Left renal pelvis (tissue), 4 donors: Measurements from ENCODE around the gene ALG14. TPM values are rescaled to one million over a fixed set of nuclear protein-coding genes. Genes with fewer than 3 reads are reported as not detected.
"Not testable (repeated sequence)": the region's sequence is repeated elsewhere in the genome, so short reads cannot be mapped to it uniquely, and the experiment has no call there.

ENCODE experiments used
- DNase-seq, 4 donors: peaks; one replicate each; pipeline ENCODE4 v3.0.0-alpha.2; 2013; ENCODE audit warnings: low read depth in 4 of 4, low spot score in 3 of 4
- polyA plus RNA-seq, 4 donors: library from polyadenylated mRNA; unstranded; fragments of 120-200 nt; gene quantifications; one replicate each; pipeline ENCODE4 v1.2.1, GENCODE V29; 2013; ENCODE audit not compliant: insufficient read length in 4 of 4

ALG14 gene, protein sequence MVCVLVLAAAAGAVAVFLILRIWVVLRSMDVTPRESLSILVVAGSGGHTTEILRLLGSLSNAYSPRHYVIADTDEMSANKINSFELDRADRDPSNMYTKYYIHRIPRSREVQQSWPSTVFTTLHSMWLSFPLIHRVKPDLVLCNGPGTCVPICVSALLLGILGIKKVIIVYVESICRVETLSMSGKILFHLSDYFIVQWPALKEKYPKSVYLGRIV
- polyA plus RNA-seq = 10 to 100 TPM; 11.0 to 18.1 (median 13.3) TPM

GRCh38 chr1:95072532-95073419 is at the start of gene ALG14:
TSS of gene ALG14 (minus strand) at chr1:95072951. CDS start at chr1:95072898, 53 bp downstream.
- DNase-seq = peak; percentile 94 to 96 (median 95)

- DNase-seq = no peak
Measured at GRCh38 chr1:95122151-95122697, 49.5 kb upstream of the ALG14 start.

DNA sequence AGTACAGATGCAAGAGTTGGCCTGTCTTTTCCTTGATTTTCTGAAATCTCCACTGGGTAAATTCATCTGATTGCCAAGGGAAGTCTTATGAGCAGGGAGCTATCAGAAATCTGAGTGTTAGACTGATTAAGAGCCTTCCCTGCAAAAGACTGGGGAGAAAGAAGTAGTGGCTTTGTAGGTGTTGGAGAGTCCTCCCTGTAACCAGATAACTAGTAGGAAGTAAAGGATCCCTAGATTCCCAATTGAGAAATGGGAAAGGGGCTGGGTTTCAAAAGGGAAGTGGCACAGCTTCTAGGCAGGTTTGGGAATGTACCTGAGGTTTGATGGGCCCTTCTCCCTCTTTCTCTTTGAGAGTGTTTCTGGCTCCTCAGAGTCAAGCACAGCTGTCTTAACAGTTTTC is 46.5 kb upstream of the ALG14 start:
- no peak for DNase-seq

- DNase-seq = no peak
Measured at GRCh38 chr1:95118710-95119109, 46.0 kb upstream of the ALG14 start.

- peak in 2 of 4 donors; percentile 6 to 21 for DNase-seq
Measured at GRCh38 chr1:95118067-95118499, 45.3 kb upstream of the ALG14 start.

DNA sequence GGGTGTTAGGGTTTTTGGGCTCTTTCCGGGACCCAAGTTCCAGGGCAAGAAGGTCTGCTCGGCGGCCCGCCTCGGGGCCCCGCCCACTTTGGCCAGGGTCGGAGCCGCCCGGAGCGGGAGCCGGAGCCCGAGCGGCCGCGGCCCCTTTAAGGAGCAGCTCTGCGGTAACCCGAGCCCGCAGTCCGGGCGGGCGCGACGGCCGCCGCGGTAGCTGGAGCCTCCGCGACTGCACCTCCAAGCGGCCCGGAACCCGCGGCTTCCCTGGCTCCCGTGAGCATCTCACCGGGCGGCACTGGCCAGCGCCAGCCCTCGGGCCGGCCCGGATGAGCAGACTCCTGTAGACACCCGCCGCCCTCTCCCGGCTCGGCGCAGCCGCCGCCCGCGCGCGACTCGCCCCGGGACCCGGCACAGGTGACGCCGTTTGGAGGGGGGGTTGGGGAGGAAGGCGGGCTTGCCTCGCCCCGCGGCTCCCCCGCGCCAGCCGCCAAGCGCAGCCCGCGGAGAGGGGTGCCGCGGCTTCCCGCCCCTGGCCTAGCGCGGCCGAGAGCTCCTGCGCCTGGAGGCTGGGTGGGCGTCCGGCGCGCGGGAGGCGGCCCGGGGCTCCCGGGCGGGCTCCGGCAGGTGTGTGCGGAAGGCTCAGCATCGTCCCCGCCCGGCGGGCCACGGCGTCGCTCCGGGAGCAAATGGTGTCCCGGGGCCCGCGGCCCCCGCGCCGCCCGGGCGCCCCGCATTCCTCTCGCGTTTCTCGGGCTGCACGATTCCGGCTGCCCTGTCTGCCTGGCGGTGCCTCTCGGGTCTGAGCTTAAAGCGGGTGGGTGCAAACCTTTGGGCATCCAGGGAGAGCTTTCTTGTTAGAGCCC is 44.7 kb upstream of the ALG14 start, which contains the start of gene TLCD4:
Gene TLCD4 (plus strand): TSS at position 149 of the 860 bp plus-strand sequence. CDS start 26,547 bp downstream, outside the sequence.
- peak in 3 of 4 donors; percentile 39 to 52 (median 42) for DNase-seq

DNA sequence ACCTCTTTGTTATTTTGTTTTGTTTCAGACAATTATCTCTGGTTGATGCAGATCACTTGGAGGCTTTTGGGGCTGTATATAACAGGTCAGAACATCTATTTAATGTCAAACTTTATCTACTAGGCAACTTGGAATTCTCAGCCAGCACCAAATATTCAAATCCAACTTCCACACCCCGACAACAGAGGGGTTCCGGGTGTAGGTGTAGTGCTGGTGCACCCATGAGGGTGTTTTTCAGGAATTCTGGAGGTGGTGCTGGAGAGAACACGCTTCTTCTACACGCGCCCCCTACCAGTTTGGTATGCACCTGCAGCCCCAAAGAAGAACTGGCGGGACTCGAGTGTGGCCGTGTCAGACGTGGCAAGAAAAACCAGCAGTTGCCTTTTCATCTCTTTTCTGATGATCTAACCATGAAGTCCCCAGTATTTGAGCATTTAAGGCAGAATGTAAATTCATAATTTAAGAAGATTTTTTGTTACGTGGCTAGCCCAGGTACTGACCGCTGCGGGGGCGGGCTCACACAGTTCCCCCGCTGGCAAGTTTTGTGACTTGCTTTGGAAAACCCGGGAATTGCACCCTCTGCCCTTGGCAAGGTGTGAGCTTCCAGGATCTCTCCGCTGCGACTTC is 43.9 kb upstream of the ALG14 start:
- peak; percentile 33 to 55 (median 42) for DNase-seq

GRCh38 chr1:95115708-95116137 is 43.0 kb upstream of the ALG14 start:
- no peak for DNase-seq

DNA sequence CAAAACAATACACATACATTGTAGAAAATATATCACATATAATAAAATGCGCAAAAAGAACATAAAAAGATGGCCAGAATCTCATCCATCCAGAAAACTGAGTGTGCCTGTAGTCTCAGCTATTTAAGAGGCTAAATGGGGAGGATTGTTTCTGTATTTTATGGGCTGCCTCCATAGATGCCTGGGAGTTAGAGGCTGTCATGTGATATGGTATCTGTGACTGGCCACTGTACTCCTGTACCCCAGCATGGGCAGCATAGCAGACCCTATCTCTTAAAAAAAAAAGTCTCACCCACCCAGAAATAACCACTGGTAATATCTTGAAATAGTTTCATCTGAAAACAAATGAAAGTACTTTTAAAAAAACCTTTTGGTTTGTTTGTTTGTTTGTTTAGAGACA is 40.9 kb upstream of the ALG14 start:
- DNase-seq = no peak

DNA sequence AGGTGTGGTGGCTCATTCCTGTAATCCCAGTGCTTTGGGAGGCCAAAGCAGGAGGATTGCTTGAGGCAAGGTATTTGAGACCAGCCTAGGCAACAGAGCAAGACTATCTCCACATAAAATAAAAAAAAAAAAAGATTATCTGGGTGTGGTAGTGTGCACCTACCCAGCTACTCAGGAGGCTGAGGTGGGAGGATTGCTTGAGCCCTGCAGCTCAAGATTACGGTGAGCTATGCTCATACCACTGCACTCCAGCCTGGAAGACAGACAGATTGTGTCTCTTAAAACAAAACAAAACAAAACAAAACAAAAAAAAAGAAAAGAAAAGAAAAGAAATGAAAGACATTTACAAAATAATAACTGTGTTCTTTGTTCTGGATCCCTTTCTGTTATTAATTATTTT is 38.3 kb upstream of the ALG14 start:
- DNase-seq = no peak

DNA sequence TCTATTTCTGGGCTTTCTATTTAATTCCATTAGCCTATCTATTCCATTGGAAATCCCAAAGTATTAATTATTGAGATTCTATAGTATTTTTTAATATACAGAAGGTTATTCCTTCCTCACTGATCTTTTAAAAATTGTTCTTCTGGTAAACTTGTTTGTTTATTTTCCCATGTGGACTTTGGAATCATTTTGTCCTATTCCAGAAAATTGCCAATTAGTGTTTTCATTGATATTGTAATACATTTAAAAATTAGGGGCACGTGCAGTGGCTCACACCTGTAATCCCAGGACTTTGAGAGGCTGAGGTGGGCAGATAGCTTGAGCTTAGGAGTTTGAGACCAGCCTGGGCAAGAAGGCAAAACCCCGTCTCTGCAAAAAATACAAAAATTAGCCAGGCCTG is 36.0 kb upstream of the ALG14 start:
- DNase-seq = no peak

GRCh38 chr1:95098196-95098595 is 25.4 kb upstream of the ALG14 start:
- DNase-seq = no peak

GRCh38 chr1:95097426-95097825 is 24.7 kb upstream of the ALG14 start:
- no peak for DNase-seq

GRCh38 chr1:95096218-95096841 is 23.6 kb upstream of the ALG14 start:
- no peak for DNase-seq

GRCh38 chr1:95095833-95096217 is 23.1 kb upstream of the ALG14 start:
- DNase-seq = no peak

DNA sequence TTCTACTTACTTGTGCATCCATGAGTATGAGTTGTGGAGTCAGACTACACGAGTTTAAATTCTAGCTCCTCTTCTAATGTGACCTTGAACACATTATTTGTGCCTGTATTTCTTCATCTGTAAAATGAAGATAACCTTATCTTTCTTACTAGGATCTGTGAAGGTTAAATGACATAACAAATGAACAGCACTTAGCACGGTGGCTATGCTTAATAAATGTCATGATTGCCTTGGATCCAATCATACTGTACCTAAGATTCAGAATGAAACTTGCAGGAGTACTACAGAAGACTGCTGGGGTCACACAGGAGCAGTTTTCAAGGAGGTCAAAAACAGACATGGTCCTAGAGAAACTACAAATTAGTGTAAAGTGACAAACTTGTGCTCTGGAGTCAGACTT is 22.2 kb upstream of the ALG14 start:
- DNase-seq = no peak

DNA sequence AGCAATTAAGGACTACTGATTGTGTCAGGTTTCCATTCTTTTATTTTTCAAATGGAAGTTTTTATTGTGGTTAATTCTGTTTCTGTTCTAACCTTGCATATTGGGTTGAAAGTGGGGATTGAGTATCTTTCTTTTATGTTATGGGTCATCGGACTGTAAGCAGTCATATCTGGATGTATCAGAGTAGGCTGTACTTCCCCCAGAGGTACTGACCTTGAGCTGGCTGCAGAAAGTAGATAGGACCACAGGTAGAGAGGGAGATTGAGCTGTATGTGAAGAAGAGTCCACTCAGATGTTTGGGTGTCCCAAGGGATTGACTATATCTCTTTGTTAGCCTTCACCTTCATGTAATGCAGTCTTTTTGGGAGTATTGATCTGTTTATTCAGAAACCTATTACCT is 20.5 kb upstream of the ALG14 start:
- DNase-seq = no peak

DNA sequence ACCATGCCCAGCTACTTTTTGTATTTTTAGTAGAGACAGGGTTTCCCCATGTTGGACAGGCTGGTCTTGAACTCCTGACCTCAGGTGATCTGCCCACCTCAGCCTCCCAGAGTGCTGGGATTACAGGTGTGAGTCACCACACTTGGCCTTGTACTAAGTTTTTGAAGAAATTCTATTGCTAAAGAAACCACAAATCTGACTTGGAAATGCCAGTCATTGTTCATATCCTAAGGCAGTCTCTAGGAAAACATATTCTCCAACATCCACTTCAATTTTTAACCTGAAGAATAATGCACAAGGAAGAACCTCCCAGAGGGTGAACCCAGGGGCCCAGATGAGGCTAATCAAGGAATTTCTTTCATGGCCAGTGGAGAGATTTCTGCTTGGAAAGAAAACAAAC is 20.1 kb upstream of the ALG14 start:
- not testable (repeated sequence) for DNase-seq

DNA sequence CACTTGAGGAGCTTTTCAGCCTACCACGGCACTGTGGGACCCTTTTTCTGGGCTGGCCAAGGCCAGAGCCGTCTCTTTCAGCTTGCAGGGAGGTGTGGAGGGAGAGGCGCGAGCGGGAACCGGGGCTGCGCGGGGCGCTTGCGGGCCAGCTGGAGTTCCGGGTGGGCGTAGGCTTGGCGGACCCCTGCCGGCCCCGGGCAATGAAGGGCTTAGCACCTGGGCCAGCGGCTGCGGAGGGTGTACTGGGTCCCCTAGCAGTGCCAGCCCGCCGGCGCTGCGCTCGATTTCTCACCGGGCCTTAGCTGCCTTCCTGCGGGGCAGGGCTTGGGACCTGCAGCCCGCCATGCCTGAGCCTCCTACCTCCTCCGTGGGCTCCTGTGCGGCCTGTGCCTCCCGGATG is 18.5 kb upstream of the ALG14 start:
- not testable (repeated sequence) for DNase-seq
